ENCODE measurements around the gene PER2. TPM values are rescaled to one million over a fixed set of nuclear protein-coding genes. Genes with fewer than 3 reads are reported as not detected.
A peak's percentile ranks its signal among the peaks of the same experiment; 100 is the strongest.

The PER2 gene
- total RNA-seq, 1 experiment from 2014 or later: 4.0 TPM

- DNase-seq (ENCODE audit: low read depth): no peak
Measured at GRCh38 chr2:238250896-238251295, 37.5 kb downstream of the PER2 start.

GRCh38 chr2:238247841-238248453 lies 40.5 kb downstream of the PER2 start:
- no peak for DNase-seq (ENCODE audit: low read depth)

GRCh38 chr2:238247002-238247822 lies 41.2 kb downstream of the PER2 start:
- no peak for DNase-seq (ENCODE audit: low read depth)

- DNase-seq (ENCODE audit: low read depth): no peak
Measured at GRCh38 chr2:238244151-238244550, 44.3 kb downstream of the PER2 start.

- no peak for DNase-seq (ENCODE audit: low read depth)
Measured at GRCh38 chr2:238243496-238244076, 44.8 kb downstream of the PER2 start.

GRCh38 chr2:238242731-238243495 lies 45.5 kb downstream of the PER2 start:
- peak; percentile 56 for DNase-seq (ENCODE audit: low read depth)

GRCh38 chr2:238241970-238242369 lies 46.4 kb downstream of the PER2 start:
- DNase-seq (ENCODE audit: low read depth): no peak

- DNase-seq (ENCODE audit: low read depth): no peak
Measured at GRCh38 chr2:238240757-238241711, 47.4 kb downstream of the PER2 start.

- DNase-seq (ENCODE audit: low read depth): peak; percentile 89
Measured at GRCh38 chr2:238239863-238240756, 48.3 kb downstream of the PER2 start, which contains the start of gene HES6. Gene HES6, minus strand, starts transcription at chr2:238240038. Its CDS starts 133 bp downstream, at chr2:238239905.

- DNase-seq (ENCODE audit: low read depth): no peak
Measured at GRCh38 chr2:238239543-238239862, 48.9 kb downstream of the PER2 start.

GRCh38 chr2:238238766-238239542 lies 49.5 kb downstream of the PER2 start:
- DNase-seq (ENCODE audit: low read depth): peak; percentile 21

GRCh38 chr2:238238311-238238765 lies 50.1 kb downstream of the PER2 start:
- no peak for DNase-seq (ENCODE audit: low read depth)

- no peak for DNase-seq (ENCODE audit: low read depth)
Measured at GRCh38 chr2:238237431-238238135, 50.8 kb downstream of the PER2 start.

- no peak for DNase-seq (ENCODE audit: low read depth)
Measured at GRCh38 chr2:238236571-238236970, 51.8 kb downstream of the PER2 start.

GRCh38 chr2:238235856-238236255 lies 52.6 kb downstream of the PER2 start:
- DNase-seq (ENCODE audit: low read depth): no peak

GRCh38 chr2:238235331-238235732 lies 53.1 kb downstream of the PER2 start:
- DNase-seq (ENCODE audit: low read depth): peak; percentile 46

- DNase-seq (ENCODE audit: low read depth): no peak
Measured at GRCh38 chr2:238233625-238234024, 54.8 kb downstream of the PER2 start.

- no peak for DNase-seq (ENCODE audit: low read depth)
Measured at GRCh38 chr2:238231809-238232208, 56.6 kb downstream of the PER2 start.
